Embryonic facial prominence (tissue), 1 donor: ENCODE results near the gene RTTN.

ENCODE experiments used
- DNase-seq: peaks from one replicate; pipeline ENCODE4 v3.0.0-alpha.2; 2016; ENCODE audit errors: extremely low spot score

Gene RTTN

DNA sequence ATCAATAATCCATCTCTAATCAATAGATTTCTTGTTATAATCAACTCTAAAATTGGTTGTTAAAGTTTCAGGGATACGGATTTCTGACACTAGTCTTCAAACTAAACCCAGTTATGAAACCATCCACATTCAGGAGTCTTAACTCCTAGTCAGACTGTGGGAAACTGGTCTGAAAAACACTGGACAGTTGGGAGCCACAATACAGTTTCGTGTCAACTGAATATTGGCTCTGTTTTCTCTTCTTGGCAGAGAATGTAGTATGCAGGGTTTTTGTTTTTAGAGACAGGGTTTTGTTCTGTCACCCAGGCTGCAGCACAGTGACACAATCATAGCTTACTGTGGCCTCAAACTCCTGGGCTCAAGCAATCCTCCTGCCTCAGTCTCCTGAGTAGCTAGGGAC is 123.1 kb downstream of the RTTN start:
- no peak for DNase-seq

DNA sequence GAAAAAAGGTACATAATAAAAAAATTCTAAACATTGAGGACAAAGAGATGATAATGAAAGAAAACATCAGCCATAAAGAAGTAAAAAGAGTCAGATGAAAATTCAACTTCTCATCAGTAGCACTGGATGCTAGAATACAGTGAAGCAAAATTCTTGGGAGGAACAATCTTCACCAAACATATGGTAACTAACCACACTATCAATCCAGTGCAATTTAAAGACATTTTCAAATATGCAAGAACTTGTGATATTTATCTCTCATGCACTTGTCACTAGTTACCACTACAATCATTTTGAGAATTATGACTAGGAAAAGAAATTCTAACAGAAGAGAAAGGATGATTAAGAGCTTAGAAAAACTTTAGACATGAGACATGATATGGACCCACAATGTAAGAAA is 127.4 kb downstream of the RTTN start:
- DNase-seq = no peak

DNA sequence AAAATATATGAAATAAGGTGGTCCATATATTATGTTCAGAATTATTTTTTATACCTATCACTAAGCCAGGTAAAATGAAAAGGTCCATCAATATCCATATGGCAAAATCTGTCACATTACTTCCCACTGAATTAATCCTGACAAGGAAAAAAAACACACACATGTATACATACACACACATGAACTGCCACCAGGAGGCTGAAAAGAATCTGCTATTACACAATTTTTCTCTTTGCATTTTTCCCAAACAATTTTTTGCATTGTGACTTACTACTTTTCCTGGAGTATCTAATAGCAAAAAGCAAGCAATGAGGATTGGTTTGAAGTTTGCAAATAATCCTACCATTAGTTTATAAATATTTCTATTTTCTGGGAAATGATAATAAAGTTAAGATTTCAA is 129.6 kb downstream of the RTTN start:
- DNase-seq = no peak

DNA sequence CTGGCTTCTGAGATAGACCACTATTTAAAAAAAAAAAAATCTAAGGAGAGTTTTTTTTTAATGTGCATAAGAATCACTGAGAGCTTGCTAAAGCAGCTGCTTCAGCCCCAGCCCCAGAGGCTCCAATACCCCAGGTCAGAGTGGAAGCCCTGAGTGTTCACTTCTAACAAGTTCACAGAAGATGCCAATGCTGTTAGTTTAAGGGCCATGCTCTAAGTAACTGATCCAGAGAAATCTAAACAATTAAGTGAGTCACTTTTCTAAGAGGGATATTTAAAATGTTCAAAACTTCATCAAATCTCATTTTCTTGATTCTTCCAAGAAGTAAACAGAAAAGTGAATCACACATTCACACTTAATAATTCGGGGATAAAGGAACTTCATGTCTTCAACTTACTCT is 131.4 kb downstream of the RTTN start:
- no peak for DNase-seq

DNA sequence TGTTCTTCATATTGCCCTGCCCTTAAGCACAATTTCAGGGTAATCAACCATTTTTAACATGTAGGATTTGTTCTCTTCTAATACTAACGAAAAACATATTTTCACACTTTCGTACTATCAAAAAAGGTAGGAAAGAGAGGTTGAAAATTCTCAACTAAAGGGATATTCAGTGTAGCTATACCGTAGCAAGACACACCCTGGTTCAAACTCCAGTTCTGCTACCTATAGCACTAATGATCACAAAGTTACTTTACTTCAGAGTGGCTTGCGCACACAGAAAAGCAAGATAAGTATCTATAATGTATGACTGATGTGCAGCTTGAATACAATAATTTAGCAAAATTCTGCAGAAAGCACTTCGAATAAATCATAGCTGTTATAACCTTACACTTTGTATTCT is 132.1 kb downstream of the RTTN start:
- no peak for DNase-seq

DNA sequence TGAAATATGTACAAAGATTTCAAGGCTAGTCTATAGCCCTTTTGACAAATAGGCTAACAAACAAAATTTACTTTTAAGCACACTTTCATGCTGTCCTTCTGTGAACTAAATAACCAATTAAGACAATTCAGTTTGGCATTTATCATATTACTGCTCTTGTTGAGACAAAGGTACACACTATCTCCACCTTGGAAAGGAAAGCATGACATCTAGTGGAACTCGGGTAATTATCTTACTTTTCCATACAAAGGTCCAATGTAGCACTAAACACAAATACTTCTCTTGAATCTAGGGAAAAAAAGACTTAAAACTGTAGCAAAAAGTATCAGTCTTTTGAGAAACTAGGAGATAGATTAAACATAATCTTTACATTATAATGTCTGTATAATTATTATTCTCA is 132.8 kb downstream of the RTTN start:
- DNase-seq = no peak

DNA sequence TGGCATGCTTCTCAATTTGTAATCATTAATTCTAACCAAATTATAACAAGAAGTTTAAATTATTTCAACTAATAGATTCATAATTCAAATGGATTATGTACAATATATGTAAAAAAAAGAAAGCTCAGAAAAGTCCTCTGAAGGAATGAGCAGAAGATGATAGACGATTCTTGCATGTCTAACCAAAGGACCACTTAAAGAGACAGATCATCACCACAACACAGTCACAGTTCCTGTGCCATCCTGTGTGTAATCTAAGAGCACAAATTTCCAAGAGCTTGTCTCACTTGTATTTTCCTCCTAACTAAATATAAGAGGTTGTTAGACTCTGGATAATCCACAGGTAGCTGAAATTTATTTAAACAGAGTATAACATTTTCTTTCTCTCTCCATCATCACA is 135.5 kb downstream of the RTTN start:
- DNase-seq = no peak

DNA sequence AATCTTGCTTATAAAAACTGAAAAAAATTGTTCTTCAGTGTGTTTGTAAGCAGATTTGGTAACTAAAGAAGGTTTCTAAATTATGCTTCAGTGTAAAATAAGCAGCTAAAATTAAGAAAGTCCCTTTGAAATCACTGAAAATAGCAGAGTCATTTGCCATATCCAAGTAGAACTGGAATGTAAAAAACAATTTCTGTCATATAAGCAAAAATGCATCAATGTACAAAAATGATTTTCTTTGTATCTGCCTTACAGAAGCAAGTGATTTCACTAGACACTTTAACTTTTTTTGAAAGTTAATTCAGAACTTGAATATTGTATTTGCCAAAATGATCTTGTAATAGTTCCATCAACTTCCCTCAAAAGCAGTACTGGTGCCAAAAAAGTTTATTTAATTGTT is 136.1 kb downstream of the RTTN start:
- no peak for DNase-seq

DNA sequence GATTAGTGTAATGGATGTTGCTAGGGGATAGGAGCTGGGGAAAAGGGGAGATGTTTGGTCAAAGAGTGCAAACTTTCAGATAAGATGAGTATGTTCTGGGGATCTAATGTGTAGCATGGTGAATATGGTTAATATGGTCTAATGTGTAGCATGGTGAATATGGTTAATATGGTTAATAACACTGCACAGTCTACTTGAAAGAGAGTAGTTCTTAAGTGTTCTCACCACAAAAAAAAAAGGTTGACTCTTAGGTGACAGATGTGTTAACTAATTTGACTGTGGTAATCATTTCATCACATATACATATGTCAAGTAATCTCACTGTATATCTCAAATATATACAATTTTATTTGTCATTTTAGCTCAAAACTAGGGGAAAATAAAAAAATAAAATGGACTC is 136.5 kb downstream of the RTTN start:
- no peak for DNase-seq

DNA sequence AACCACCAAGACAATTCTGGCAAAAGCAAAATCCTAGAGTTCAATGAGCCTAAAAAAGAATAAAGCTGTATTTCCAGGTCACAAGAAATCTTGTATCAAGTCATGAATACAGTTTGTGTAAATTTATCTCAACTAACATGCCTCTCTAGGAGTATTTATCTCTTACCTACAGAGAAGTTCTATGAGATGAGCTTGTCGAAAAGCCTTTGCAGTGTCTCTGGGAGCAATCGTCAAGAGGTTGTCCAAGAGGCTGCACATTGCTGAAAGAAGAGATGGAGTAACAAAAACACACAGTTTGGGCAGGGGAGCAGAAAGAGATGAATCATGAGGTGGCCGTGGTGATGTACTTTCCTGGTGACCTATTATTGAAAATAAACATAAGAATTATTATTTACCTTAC is 145.8 kb downstream of the RTTN start:
- no peak for DNase-seq

DNA sequence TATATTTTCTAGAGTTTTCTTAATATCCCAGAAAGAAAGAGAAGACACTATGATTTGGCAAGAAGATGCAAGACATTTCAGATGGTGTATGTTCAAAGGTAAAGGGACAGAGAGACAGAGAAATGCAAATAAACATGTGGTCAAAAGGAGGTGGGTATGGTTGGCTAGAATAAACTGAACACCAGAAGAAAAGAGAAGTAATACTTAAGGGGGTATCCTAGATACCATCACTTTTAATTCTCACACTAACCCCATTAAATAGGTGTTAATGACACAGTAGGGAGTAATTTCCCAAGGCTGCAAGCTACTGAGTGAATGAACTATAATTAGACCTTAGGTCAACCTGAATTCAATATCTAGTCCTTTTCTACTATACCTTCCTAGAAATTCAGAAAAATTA is 146.6 kb downstream of the RTTN start:
- DNase-seq = no peak

DNA sequence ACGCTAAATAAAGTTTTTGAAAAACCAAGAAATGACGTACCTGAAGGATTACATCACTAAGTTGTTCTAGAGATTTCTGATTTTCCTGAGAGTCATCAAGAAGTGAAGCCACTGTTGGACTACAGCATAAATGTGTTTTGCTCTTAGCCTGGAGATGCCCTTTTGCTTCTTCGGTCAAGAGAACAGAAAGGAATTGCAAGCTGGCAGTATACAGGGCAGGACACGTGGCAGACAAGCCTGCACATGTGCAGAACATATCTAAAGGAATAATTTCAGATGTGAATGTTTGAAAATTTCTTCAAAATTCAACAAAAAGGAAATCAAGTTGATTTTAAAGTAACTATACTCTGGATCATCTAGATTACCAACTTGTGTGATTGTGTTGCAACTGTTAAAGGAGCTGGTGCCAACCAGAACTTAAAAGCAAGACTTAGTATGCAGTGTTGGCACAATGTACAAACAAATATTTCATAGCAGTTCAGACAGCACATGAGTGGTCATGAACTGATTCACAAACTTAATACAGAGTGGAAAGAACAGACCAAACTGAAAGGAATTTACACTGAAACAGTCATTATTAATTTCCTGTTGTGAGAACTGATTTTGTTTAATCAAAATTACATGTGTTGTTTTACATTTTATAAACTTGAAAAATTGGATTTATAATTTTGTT is 157.4 kb downstream of the RTTN start:
- DNase-seq = no peak

DNA sequence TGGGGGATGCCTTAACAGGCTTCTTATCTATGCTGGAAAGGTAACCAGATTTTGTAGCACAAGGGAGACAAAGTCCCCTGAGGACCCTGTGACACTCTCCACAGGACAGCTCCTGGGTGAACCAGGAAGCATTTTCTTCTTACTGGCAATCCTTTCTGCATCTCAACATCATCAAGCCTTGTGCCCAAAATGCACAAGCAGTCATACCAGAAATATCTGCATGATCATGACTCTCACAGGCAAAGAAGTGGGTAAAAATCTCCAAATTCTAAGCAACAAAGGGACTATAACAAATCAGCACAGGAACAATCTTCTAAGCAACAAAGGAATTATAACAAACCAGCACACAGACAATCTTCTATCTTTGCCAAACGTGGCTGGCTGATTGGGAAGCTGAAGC is 158.7 kb downstream of the RTTN start:
- DNase-seq = no peak

DNA sequence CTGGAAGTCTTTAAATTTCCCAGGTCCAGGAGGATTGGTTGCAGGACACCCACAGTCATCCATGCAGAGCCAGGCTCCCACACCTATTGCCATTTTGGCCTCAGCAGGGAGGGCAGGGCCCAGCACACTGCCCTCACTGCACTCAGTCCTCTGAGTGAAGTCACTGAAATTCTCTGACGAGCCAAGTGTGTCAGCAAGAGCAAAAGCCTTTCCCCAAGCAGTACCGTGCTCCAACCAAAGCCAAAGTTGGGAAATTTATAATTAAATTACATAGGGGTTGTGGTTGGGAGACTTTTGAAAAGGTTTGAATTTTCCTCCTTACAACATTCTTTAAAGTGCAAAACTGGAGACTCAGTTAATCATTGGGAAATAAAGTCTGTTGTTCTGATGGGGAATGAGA is 159.3 kb downstream of the RTTN start:
- DNase-seq = no peak

DNA sequence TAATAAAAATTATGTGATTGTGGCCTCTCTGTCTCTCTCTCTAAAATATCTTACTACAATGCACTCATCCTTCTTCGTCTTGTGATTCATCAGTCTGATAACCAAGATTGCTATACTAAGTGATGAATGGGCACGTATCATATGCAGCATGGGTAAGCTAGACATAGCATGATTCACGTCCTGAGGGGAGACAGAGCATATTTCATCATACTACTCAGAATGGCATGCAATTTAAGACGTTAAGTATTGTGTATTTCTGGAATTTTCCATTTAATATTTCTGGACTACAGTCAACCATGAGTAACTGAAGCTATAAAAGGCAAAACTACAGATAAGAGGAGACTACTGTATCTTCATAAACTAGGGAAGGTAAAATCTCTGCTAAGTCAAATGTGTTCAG is 160.9 kb downstream of the RTTN start:
- DNase-seq = no peak

DNA sequence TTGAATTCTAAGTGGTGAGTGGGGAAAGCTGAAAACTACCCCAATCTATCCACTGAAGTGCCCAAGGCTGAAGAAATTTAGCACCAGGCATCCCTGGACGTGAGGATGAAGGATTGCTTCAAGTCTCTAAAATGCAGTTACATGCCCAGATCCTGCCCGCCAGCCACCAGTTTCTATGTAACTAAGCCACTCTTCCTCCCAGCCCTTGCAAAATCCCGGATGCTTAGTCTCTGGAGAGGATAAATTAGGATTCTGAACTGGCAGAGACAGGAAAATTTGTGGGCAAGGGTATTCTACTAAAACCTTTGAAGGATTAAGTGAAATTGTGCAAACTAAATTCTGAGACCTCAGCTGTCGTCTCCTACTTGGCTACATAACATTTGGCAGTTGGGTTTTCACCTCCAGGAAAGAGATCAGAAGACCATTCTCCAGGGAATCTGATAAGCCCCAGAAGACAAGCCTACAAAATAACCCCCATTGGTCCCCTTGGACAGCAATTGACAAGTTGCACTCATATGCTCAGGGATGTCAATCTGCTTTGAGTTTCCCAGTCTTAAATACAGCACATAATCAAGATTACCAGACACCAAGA is 163.9 kb downstream of the RTTN start:
- DNase-seq = no peak

DNA sequence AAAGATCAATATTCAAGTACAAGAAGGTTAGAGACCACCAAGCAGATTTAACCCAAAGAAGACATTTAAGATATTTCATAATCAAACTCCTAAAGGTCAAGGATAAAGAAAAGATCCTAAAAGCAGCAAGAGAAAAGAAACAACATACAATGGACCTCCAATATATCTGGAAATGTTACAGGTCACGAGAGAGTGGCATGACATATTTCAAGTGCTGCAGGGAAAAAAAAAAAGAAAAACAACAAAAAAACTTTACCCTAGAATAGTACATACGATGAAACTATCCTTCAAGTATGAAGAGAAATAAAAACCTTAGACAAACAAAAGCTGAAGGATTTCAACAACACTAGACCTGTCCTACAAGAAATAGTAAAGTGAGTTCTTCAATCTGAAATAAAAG is 166.3 kb downstream of the RTTN start:
- DNase-seq = no peak

DNA sequence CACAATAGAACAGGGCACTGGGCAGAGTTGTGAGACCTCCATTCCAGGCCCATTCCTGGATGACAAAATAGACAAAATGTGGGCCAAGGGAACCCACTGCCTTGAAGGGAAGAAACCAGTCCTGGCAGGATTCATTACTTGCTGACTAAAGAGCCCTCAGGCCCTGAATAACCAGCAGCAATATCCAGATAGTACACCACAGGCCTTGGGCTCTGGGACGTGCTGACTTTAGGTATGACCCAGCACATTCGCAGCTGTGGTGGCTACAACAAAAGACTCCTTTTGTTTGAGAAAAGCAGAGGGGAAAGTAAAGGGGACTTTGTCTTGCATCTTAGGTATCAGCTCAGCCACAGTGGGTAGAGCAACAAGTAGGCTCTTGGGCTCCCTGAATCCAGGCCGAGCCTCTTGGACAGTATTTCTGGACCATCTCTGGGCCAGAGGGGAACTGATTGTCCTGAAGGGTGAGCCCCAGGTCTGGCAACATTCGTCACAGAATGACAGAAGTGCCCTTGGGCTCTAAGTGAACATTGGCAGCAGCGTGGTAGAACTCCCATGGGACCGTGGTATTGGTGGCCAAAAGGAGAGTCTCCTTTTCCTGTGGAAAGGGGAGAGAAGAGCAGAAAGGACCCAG is 167.9 kb downstream of the RTTN start:
- no peak for DNase-seq

DNA sequence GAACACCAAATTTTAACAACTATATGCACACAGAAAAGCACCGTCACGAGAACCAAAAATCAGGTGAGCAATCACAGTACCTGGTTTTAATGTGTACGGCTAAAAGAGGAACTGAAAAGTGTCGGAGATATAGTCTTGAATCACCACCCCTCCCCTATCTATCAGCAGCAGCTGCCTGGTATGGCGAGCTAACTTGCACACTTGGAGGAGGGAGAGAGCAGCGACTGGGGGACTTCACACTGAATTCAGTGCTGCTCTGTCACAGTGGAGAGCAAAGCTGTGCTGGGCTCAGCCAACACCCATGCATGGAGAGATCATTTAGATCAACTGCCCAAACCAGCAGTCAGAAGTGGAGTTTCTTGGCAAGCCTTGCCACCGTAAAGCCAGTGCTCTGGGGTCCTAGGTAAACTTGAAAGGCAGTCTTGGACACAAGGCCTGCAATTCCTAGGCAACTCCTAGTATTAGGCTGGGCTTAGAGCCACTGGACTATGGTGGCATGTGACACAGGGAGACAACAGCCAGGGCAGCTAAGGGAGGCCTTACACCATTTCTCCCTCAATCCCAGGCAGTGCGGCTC is 168.6 kb downstream of the RTTN start:
- DNase-seq = no peak

DNA sequence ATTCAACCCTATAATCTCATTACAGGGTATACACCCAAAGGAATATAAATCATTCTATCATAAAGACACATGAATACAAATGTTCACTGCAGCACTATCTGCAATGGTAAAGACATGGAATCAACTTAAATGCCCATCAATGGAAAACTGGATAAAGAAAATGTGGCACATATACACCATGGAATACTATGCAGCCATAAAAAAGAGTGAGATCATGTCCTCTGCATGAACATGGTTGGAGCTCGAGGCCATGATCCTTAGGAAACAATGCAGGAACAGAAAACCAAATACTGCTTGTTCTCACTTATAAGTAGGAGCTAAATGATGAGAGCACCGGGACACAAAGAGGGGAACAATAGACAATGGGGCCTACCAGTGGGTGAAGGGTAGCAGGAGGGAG is 169.3 kb downstream of the RTTN start:
- DNase-seq = no peak

DNA sequence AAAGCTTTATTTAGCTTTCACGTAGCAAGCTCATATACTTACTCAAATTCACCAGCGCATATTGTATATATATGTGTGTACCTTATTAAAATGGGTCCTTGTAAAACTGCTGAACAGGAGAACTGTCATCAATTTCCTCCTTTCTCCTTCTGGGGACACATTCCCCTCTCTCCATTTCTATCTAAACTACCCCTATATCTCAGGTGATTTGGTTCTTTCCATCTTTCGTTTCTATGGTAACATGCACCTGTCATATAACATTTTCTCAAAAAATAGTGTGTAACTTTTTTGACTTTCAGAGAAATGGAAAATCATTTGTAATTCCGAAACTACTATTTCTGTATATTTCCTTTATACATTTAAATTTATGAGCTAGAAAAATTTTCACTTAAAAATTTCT is 174.3 kb downstream of the RTTN start:
- DNase-seq = no peak

DNA sequence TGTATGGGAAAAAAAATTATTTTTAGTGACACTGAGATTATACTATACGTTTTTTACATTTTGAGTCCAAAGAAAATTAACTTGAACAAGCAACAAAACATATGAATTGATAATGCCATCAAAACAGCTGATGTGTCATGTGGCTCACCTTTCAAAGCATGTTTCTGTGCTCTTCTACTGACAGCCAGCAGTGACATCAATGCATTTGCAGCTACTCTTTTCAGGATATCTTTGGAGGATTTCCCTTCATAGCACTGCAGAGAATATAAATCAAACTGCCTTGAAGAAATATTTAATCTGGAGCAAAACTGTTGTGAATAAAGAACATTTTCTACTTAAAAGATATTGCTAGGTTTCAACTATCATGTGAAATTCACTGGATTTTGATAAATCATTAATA is 174.8 kb downstream of the RTTN start:
- DNase-seq = no peak

DNA sequence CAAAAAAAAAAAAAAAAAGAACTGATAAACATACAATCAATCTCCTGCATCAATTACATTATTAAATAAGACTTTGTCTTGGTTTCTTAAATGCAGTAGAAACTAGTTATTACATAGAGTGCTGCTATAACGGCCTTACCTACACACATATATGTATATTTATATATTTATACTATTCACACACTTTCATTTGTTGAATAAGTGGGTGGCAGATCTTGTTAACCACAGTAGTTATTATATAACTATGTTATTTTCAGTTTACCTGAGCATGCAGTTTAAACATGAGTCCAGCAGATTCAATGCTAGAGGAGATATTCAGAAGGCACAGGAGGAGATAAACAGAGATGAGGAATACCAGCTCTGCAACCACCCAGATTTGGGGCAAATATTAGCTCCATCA is 176.3 kb downstream of the RTTN start:
- DNase-seq = no peak
